Measurements from ENCODE around the gene NLRP3.

DNA sequence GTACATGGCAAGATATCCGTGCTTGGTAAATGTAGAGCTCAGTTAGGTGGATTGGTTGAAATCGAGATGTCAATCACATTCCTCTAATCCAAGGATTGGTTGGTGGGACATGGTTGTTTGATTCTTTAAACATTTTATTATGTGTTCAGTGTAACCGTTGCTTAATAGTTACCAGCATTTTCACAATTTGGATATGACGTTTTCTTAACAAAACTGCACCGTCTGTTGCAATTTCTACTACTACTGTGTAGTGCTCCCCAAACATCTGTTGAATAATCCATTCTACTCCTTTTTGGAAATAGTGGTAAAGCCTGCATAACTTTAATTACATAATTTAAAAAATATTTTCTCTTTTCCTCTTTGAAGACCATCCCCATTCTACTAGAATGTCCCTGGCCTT lies 25.6 kb downstream of the NLRP3 start:
- TF ChIP-seq SNRNP70 (IDR thresholded peaks at IDR 0.05; ENCODE audit: low read depth, low read length) (no peak), CEBPB (IDR thresholded peaks at IDR 0.05; ENCODE audit: borderline replicate concordance, low read depth, low read length) (no peak), NR3C1 (CRISPR knock-in tag; IDR thresholded peaks at IDR 0.05) (no peak), DR1 (CRISPR knock-in tag; IDR thresholded peaks at IDR 0.05) (no peak), U2AF1 (optimal IDR thresholded peaks at IDR 0.05; ENCODE audit: low read depth, low read length) (no peak), ZFP82 (CRISPR knock-in tag; IDR thresholded peaks at IDR 0.05; ENCODE audit: borderline replicate concordance) (no peak), HNRNPH1 (optimal IDR thresholded peaks at IDR 0.05; ENCODE audit: low read depth, low read length) (no peak), ZBTB7A (CRISPR knock-in tag; IDR thresholded peaks at IDR 0.05) (no peak), BHLHE40 (IDR thresholded peaks at IDR 0.05; ENCODE audit: low read length) (no peak)
- TF ChIP-seq, protein P1, sequence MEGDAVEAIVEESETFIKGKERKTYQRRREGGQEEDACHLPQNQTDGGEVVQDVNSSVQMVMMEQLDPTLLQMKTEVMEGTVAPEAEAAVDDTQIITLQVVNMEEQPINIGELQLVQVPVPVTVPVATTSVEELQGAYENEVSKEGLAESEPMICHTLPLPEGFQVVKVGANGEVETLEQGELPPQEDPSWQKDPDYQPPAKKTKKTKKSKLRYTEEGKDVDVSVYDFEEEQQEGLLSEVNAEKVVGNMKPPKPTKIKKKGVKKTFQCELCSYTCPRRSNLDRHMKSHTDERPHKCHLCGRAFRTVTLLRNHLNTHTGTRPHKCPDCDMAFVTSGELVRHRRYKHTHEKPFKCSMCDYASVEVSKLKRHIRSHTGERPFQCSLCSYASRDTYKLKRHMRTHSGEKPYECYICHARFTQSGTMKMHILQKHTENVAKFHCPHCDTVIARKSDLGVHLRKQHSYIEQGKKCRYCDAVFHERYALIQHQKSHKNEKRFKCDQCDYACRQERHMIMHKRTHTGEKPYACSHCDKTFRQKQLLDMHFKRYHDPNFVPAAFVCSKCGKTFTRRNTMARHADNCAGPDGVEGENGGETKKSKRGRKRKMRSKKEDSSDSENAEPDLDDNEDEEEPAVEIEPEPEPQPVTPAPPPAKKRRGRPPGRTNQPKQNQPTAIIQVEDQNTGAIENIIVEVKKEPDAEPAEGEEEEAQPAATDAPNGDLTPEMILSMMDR (CRISPR knock-in tag; IDR thresholded peaks at IDR 0.05), result no peak
- TF ChIP-seq, protein P2, sequence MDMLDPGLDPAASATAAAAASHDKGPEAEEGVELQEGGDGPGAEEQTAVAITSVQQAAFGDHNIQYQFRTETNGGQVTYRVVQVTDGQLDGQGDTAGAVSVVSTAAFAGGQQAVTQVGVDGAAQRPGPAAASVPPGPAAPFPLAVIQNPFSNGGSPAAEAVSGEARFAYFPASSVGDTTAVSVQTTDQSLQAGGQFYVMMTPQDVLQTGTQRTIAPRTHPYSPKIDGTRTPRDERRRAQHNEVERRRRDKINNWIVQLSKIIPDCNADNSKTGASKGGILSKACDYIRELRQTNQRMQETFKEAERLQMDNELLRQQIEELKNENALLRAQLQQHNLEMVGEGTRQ (IDR thresholded peaks at IDR 0.05; ENCODE audit: low read depth, low read length), result no peak
- TF ChIP-seq, protein P2 (CRISPR knock-in tag; IDR thresholded peaks at IDR 0.05; ENCODE audit: borderline replicate concordance), result no peak

All from HepG2 (cell line).